Activated CD4-positive, alpha-beta T cell treated with anti-CD3 and anti-CD28 coated beads, Interleukin-2, amount 10 ng/mL, durations not matched to agents 7 days and 5 days (primary cell): ENCODE measurements around the gene ASXL2. TPM values are rescaled to one million over a fixed set of nuclear protein-coding genes. Genes with fewer than 3 reads are reported as not detected.
"Not testable (repeated sequence)": the region's sequence is repeated elsewhere in the genome, so short reads cannot be mapped to it uniquely, and the experiment has no call there.

ENCODE experiments used
- CTCF ChIA-PET: fragments of 350-600 bp; sonication (Branson Sonifier 250); formaldehyde crosslinking; loops from one replicate; lab custom pipeline; 2021; ENCODE audit warnings: antibody characterized with exemption; lab: Charles Lee
- POLR2A ChIA-PET: fragments of 350-600 bp; sonication (Branson Sonifier 250); formaldehyde crosslinking; loops from one replicate; lab custom pipeline; 2021; ENCODE audit warnings: antibody characterized with exemption; lab: Charles Lee
- DNase-seq: peaks from one replicate; pipeline ENCODE4 v3.0.0-alpha.2; 2020
- H3K27ac Mint-ChIP-seq: one replicate; pipeline ENCODE4 v1.8.0; 2021; ENCODE audit warnings: mild to moderate bottlenecking, moderate library complexity, mixed read lengths
- H3K27me3 Mint-ChIP-seq: one replicate; pipeline ENCODE4 v1.8.0; 2021; ENCODE audit warnings: mixed read lengths
- H3K36me3 Mint-ChIP-seq: one replicate; pipeline ENCODE4 v1.8.0; 2021; ENCODE audit warnings: low read depth, mixed read lengths
- H3K4me1 Mint-ChIP-seq: one replicate; pipeline ENCODE4 v1.8.0; 2021; ENCODE audit warnings: mixed read lengths
- H3K4me3 Mint-ChIP-seq: one replicate; pipeline ENCODE4 v1.8.0; 2021; ENCODE audit warnings: mild to moderate bottlenecking, moderate library complexity, mixed read lengths
- H3K9me3 Mint-ChIP-seq: one replicate; pipeline ENCODE4 v1.8.0; 2021; ENCODE audit warnings: mixed read lengths
- total RNA-seq, 2 experiments: library from RNA; stranded (reverse); gene quantifications; one replicate each; pipeline ENCODE4 v1.2.3, GENCODE V29; 2021

The ASXL2 gene
- total RNA-seq, 2 experiments from 2014 or later: 39.3 to 44.4 TPM

GRCh38 chr2:25710750-25711149, 167.5 kb downstream of the ASXL2 start:
- H3K36me3 Mint-ChIP-seq: peaks cover 3% of the 10 kb centered on the region
- ChIA-PET POLR2A (no interaction called here), CTCF (interaction anchor here (0.6 to 3.4 kb wide), 5 partner anchors 8 to 350 kb away, joined by 3 to 15 read pairs (median 3); no protein-coding TSS in a partner anchor)
- no peak overlapping the region for H3K4me3 Mint-ChIP-seq
- DNase-seq: no peak
- H3K27me3 Mint-ChIP-seq: peaks cover 13% of the 10 kb centered on the region
- H3K9me3 Mint-ChIP-seq: no peaks in the 10 kb centered on the region
- H3K27ac Mint-ChIP-seq: no peak overlapping the region
- peaks cover 12% of the 10 kb centered on the region for H3K4me1 Mint-ChIP-seq

- H3K36me3 Mint-ChIP-seq: peaks cover 3% of the 10 kb centered on the region
- no peak overlapping the region for H3K4me3 Mint-ChIP-seq
- ChIA-PET CTCF (interaction anchor here (0.7 to 3.4 kb wide), 3 partner anchors 9 to 732 kb away, joined by 3 to 15 read pairs (median 5); no protein-coding TSS in a partner anchor), POLR2A (interaction anchor here (0.6 kb wide), 1 partner anchor 117 kb away, joined by 6 read pairs; no protein-coding TSS in a partner anchor)
- H3K9me3 Mint-ChIP-seq: no peaks in the 10 kb centered on the region
- no peak for DNase-seq
- no peak overlapping the region for H3K27ac Mint-ChIP-seq
- peaks cover 12% of the 10 kb centered on the region for H3K4me1 Mint-ChIP-seq
- peaks cover 13% of the 10 kb centered on the region for H3K27me3 Mint-ChIP-seq
Observed at GRCh38 chr2:25709349-25709748, 168.9 kb downstream of the ASXL2 start.

GRCh38 chr2:25707927-25708590, 170.2 kb downstream of the ASXL2 start:
- peaks cover 3% of the 10 kb centered on the region for H3K36me3 Mint-ChIP-seq
- H3K27me3 Mint-ChIP-seq: peaks cover 8% of the 10 kb centered on the region
- POLR2A ChIA-PET: no interaction called here
- CTCF ChIA-PET: interaction anchor here (1.8 kb wide), 1 partner anchor 12 kb away, joined by 5 read pairs; no protein-coding TSS in a partner anchor
- no peak overlapping the region for H3K4me3 Mint-ChIP-seq
- no peak overlapping the region for H3K27ac Mint-ChIP-seq
- H3K9me3 Mint-ChIP-seq: no peaks in the 10 kb centered on the region
- no peak for DNase-seq
- peaks cover 12% of the 10 kb centered on the region for H3K4me1 Mint-ChIP-seq

- H3K27ac Mint-ChIP-seq, H3K4me1 Mint-ChIP-seq, H3K27me3 Mint-ChIP-seq, CTCF ChIA-PET, POLR2A ChIA-PET, DNase-seq, H3K36me3 Mint-ChIP-seq, H3K9me3 Mint-ChIP-seq, H3K4me3 Mint-ChIP-seq: not testable (repeated sequence)
Observed at GRCh38 chr2:25705575-25705974, 172.7 kb downstream of the ASXL2 start.

- Mint-ChIP-seq H3K4me3 (no peak overlapping the region), H3K4me1 (peaks cover 2% of the 10 kb centered on the region), H3K36me3 (no peaks in the 10 kb centered on the region), H3K9me3 (no peaks in the 10 kb centered on the region), H3K27me3 (no peaks in the 10 kb centered on the region), H3K27ac (no peak overlapping the region)
- no peak for DNase-seq
- ChIA-PET POLR2A (no interaction called here), CTCF (interaction anchor here (0.7 to 1.0 kb wide), 3 partner anchors 30 to 277 kb away, joined by 3 read pairs; no protein-coding TSS in a partner anchor)
Observed at GRCh38 chr2:25701801-25702200, 176.5 kb downstream of the ASXL2 start.

GRCh38 chr2:25700221-25700660, 178.0 kb downstream of the ASXL2 start:
- Mint-ChIP-seq H3K4me1 (peaks cover 2% of the 10 kb centered on the region), H3K27ac (no peak overlapping the region), H3K9me3 (no peaks in the 10 kb centered on the region), H3K4me3 (no peak overlapping the region), H3K36me3 (no peaks in the 10 kb centered on the region), H3K27me3 (no peaks in the 10 kb centered on the region)
- DNase-seq: peak; percentile 41
- ChIA-PET CTCF (interaction anchor here (0.6 to 3.1 kb wide), 16 partner anchors 9 to 1322 kb away, joined by 3 to 15 read pairs (median 3); no protein-coding TSS in a partner anchor), POLR2A (no interaction called here)

- Mint-ChIP-seq H3K36me3 (no peaks in the 10 kb centered on the region), H3K4me3 (no peak overlapping the region), H3K27me3 (no peaks in the 10 kb centered on the region), H3K9me3 (no peaks in the 10 kb centered on the region), H3K4me1 (peaks cover 2% of the 10 kb centered on the region), H3K27ac (no peak overlapping the region)
- POLR2A ChIA-PET: no interaction called here
- CTCF ChIA-PET: interaction anchor here (0.6 to 3.1 kb wide), 11 partner anchors 8 to 468 kb away, joined by 3 to 15 read pairs (median 4); no protein-coding TSS in a partner anchor
- no peak for DNase-seq
Observed at GRCh38 chr2:25699216-25699615, 179.1 kb downstream of the ASXL2 start.

GRCh38 chr2:25698752-25699151, 179.5 kb downstream of the ASXL2 start:
- H3K4me1 Mint-ChIP-seq: peaks cover 2% of the 10 kb centered on the region
- no peak for DNase-seq
- H3K4me3 Mint-ChIP-seq: no peak overlapping the region
- no peaks in the 10 kb centered on the region for H3K27me3 Mint-ChIP-seq
- no peaks in the 10 kb centered on the region for H3K36me3 Mint-ChIP-seq
- H3K9me3 Mint-ChIP-seq: no peaks in the 10 kb centered on the region
- ChIA-PET CTCF (interaction anchor here (0.6 to 3.1 kb wide), 9 partner anchors 8 to 141 kb away, joined by 3 to 15 read pairs (median 4); partner anchors contain the start of gene DTNB), POLR2A (no interaction called here)
- no peak overlapping the region for H3K27ac Mint-ChIP-seq

- Mint-ChIP-seq H3K9me3 (no peaks in the 10 kb centered on the region), H3K27ac (no peak overlapping the region), H3K4me3 (no peak overlapping the region), H3K27me3 (no peaks in the 10 kb centered on the region), H3K36me3 (no peaks in the 10 kb centered on the region), H3K4me1 (peaks cover 2% of the 10 kb centered on the region)
- POLR2A ChIA-PET: no interaction called here
- CTCF ChIA-PET: interaction anchor here (1.2 to 3.1 kb wide), 4 partner anchors 9 to 24 kb away, joined by 3 to 15 read pairs (median 4); partner anchors contain the start of gene DTNB
- no peak for DNase-seq
Observed at GRCh38 chr2:25697559-25698341, 180.5 kb downstream of the ASXL2 start.

- ChIA-PET POLR2A (no interaction called here), CTCF (no interaction called here)
- H3K4me3 Mint-ChIP-seq: no peak overlapping the region
- H3K27me3 Mint-ChIP-seq: no peaks in the 10 kb centered on the region
- H3K27ac Mint-ChIP-seq: no peak overlapping the region
- H3K4me1 Mint-ChIP-seq: no peaks in the 10 kb centered on the region
- H3K36me3 Mint-ChIP-seq: no peaks in the 10 kb centered on the region
- no peaks in the 10 kb centered on the region for H3K9me3 Mint-ChIP-seq
- no peak for DNase-seq
Observed at GRCh38 chr2:25692737-25693445, 185.4 kb downstream of the ASXL2 start.

- ChIA-PET CTCF (interaction anchor here (0.7 to 1.0 kb wide), 2 partner anchors 316 to 326 kb away, joined by 3 to 4 read pairs; no protein-coding TSS in a partner anchor), POLR2A (no interaction called here)
- no peak for DNase-seq
- Mint-ChIP-seq H3K4me3 (no peak overlapping the region), H3K36me3 (no peaks in the 10 kb centered on the region), H3K4me1 (no peaks in the 10 kb centered on the region), H3K27ac (no peak overlapping the region), H3K9me3 (no peaks in the 10 kb centered on the region), H3K27me3 (no peaks in the 10 kb centered on the region)
Observed at GRCh38 chr2:25692143-25692542, 186.1 kb downstream of the ASXL2 start.

- no peak overlapping the region for H3K4me3 Mint-ChIP-seq
- POLR2A ChIA-PET: no interaction called here
- DNase-seq: no peak
- H3K27ac Mint-ChIP-seq: no peak overlapping the region
- CTCF ChIA-PET: interaction anchor here (1.3 to 1.9 kb wide), 2 partner anchors 15 to 25 kb away, joined by 5 read pairs; no protein-coding TSS in a partner anchor
- no peaks in the 10 kb centered on the region for H3K27me3 Mint-ChIP-seq
- no peaks in the 10 kb centered on the region for H3K9me3 Mint-ChIP-seq
- H3K4me1 Mint-ChIP-seq: no peaks in the 10 kb centered on the region
- H3K36me3 Mint-ChIP-seq: no peaks in the 10 kb centered on the region
Observed at GRCh38 chr2:25690058-25690457, 188.2 kb downstream of the ASXL2 start.
